ENCODE data around the gene CSMD2.

Gene CSMD2

GRCh38 chr1:33738976-33739375, 426.1 kb downstream of the CSMD2 start:
- no peak overlapping the region for H3K27ac ChIP-seq
- TF ChIP-seq CTCF (conservative IDR thresholded peaks at IDR 0.05), result no peak

GRCh38 chr1:33738536-33738935, 426.5 kb downstream of the CSMD2 start:
- TF ChIP-seq CTCF (conservative IDR thresholded peaks at IDR 0.05), result no peak
- no peak overlapping the region for H3K27ac ChIP-seq

GRCh38 chr1:33736496-33736895, 428.5 kb downstream of the CSMD2 start:
- no peak for TF ChIP-seq CTCF (conservative IDR thresholded peaks at IDR 0.05)
- no peak overlapping the region for H3K27ac ChIP-seq

DNA sequence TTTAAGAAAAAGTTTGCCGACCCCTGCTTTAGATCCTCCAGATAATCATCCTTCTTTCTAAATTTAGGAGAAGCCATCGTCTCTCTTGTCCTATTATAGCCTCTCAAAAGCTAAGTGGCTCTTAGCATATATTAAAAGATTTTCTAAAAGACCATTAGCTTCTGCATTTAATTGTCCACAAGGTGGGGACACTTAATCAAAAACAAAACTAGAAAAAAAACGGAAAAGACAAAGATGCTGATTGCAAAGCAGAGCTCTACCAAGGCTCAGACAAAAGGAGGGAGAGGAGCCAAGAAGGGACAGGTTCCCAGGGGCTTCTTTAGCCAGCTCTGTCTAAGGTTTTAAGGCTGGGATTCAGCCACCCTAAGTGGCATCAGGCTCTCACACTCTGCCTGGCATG, 429.4 kb downstream of the CSMD2 start:
- no peak overlapping the region for H3K27ac ChIP-seq
- TF ChIP-seq CTCF (conservative IDR thresholded peaks at IDR 0.05), result peak; percentile 69

GRCh38 chr1:33727310-33727709, 437.7 kb downstream of the CSMD2 start:
- no peak overlapping the region for H3K27ac ChIP-seq
- TF ChIP-seq CTCF (conservative IDR thresholded peaks at IDR 0.05), result no peak

DNA sequence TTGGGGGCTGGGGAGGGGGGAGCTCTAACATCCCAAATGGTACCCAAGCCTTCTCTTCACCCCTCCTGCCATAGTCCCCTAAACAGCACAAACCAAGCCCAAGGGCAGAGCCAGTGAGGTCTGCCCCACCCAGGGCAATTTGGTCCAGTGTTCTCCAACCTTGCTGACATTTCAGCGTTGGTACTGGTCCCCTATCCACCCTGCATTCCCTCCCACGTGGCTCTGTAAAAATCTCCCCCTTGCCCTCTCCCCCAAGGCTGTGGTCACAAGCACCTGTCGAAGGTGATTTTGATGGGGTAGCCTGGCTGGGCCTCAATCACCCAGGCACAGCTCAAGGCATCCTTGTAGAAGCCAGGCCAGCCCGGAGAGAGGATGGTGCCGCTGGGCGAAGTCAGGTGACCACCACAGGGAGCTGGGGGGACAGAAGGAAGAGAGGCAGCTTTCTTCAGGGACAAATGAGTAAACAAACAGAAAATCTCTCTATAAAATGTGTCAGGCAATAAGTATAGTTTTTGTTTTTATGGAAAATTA, 438.7 kb downstream of the CSMD2 start:
- no peak for TF ChIP-seq CTCF (conservative IDR thresholded peaks at IDR 0.05)
- H3K27ac ChIP-seq, result no peak overlapping the region

GRCh38 chr1:33725556-33726160, 439.4 kb downstream of the CSMD2 start:
- TF ChIP-seq CTCF (conservative IDR thresholded peaks at IDR 0.05), result no peak
- H3K27ac ChIP-seq, result no peak overlapping the region

Data from VCaP (cell line).